A549 (cell line): ENCODE measurements around the gene NUP50.

Source experiments
- BHLHE40 ChIP-seq: IDR thresholded peaks from 2 replicates; pipeline ENCODE4 v1.6.1; 2012; ENCODE audit warnings: low read depth, low read length, inconsistent platforms
- CHD4 ChIP-seq: fragments of 200-600 bp; sonication (generic); IDR thresholded peaks from 2 replicates; pipeline ENCODE4 v1.6.1; 2016; ENCODE audit warnings: antibody characterized with exemption, mild to moderate bottlenecking, borderline replicate concordance
- EP300 ChIP-seq, 2 experiments: fragments of >200 bp; sonication (Bioruptor Twin); formaldehyde crosslinking; IDR thresholded peaks; 2 replicates in 1 of 2; 3 replicates in 1 of 2; pipeline ENCODE4 v1.6.1; 2016 to 2017
- HDAC2 ChIP-seq: fragments of 200-600 bp; sonication (generic); IDR thresholded peaks from 2 replicates; pipeline ENCODE4 v1.6.1; 2016
- HEYL ChIP-seq: fragments of 250-450 bp; sonication (Bioruptor Pico); IDR thresholded peaks from 2 replicates; pipeline ENCODE4 v1.8.0; 2021; ENCODE audit warnings: mild to moderate bottlenecking, moderate library complexity
- MAX ChIP-seq: IDR thresholded peaks from 2 replicates; pipeline ENCODE4 v1.6.1; 2012
- MYC ChIP-seq: IDR thresholded peaks from 2 replicates; pipeline ENCODE4 v1.6.1; 2012; ENCODE audit warnings: mild to moderate bottlenecking, inconsistent platforms, low read length, improper control_type of control experiment, borderline replicate concordance
- POLR2A ChIP-seq: IDR thresholded peaks from 2 replicates; pipeline ENCODE4 v1.6.1; 2012; ENCODE audit warnings: mild to moderate bottlenecking, low read length
- POLR2AphosphoS2 ChIP-seq: conservative IDR thresholded peaks from 2 replicates; pipeline ENCODE4 v1.6.1; 2012; ENCODE audit warnings: low read length, improper control_type of control experiment, inconsistent platforms
- TF ChIP-seq, protein P1 (sequence below): fragments of >200 bp; sonication (Bioruptor Twin); formaldehyde crosslinking; IDR thresholded peaks from 3 replicates; pipeline ENCODE4 v1.5.1; 2016
- TF ChIP-seq, protein P2 (sequence below): fragments of 200-600 bp; sonication (generic); IDR thresholded peaks from 2 replicates; pipeline ENCODE4 v1.6.1; 2016; ENCODE audit warnings: antibody characterized with exemption, mild to moderate bottlenecking, moderate library complexity
- TF ChIP-seq, protein P3 (sequence below): IDR thresholded peaks from 2 replicates; pipeline ENCODE4 v1.6.1; 2012

DNA sequence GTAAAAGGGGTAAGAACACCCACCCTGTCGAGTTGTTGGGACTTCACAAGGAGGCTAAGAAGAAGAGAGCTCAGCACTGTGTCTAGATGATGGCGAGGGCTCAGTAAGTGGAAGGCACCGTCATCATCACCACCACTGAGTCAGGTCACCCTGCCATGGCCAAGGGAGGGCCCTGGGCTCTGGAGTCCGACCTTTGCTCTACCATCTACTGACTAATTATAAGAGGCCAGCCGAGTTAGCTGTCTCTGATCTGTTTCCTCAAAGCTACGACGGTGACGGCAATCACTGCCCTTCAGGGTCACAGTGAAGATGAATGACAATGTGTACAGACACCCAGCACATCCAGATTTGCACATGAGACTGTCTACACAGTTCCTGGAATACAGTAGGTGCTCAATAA, 47.7 kb downstream of the NUP50 start:
- TF ChIP-seq, protein P1, sequence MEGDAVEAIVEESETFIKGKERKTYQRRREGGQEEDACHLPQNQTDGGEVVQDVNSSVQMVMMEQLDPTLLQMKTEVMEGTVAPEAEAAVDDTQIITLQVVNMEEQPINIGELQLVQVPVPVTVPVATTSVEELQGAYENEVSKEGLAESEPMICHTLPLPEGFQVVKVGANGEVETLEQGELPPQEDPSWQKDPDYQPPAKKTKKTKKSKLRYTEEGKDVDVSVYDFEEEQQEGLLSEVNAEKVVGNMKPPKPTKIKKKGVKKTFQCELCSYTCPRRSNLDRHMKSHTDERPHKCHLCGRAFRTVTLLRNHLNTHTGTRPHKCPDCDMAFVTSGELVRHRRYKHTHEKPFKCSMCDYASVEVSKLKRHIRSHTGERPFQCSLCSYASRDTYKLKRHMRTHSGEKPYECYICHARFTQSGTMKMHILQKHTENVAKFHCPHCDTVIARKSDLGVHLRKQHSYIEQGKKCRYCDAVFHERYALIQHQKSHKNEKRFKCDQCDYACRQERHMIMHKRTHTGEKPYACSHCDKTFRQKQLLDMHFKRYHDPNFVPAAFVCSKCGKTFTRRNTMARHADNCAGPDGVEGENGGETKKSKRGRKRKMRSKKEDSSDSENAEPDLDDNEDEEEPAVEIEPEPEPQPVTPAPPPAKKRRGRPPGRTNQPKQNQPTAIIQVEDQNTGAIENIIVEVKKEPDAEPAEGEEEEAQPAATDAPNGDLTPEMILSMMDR: no peak
- TF ChIP-seq, protein P2, sequence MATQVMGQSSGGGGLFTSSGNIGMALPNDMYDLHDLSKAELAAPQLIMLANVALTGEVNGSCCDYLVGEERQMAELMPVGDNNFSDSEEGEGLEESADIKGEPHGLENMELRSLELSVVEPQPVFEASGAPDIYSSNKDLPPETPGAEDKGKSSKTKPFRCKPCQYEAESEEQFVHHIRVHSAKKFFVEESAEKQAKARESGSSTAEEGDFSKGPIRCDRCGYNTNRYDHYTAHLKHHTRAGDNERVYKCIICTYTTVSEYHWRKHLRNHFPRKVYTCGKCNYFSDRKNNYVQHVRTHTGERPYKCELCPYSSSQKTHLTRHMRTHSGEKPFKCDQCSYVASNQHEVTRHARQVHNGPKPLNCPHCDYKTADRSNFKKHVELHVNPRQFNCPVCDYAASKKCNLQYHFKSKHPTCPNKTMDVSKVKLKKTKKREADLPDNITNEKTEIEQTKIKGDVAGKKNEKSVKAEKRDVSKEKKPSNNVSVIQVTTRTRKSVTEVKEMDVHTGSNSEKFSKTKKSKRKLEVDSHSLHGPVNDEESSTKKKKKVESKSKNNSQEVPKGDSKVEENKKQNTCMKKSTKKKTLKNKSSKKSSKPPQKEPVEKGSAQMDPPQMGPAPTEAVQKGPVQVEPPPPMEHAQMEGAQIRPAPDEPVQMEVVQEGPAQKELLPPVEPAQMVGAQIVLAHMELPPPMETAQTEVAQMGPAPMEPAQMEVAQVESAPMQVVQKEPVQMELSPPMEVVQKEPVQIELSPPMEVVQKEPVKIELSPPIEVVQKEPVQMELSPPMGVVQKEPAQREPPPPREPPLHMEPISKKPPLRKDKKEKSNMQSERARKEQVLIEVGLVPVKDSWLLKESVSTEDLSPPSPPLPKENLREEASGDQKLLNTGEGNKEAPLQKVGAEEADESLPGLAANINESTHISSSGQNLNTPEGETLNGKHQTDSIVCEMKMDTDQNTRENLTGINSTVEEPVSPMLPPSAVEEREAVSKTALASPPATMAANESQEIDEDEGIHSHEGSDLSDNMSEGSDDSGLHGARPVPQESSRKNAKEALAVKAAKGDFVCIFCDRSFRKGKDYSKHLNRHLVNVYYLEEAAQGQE: no peak
- TF ChIP-seq HEYL (CRISPR knock-in tag): no peak
- TF ChIP-seq MAX: no peak
- TF ChIP-seq CHD4: no peak
- no peak for TF ChIP-seq POLR2A
- TF ChIP-seq, protein P3, sequence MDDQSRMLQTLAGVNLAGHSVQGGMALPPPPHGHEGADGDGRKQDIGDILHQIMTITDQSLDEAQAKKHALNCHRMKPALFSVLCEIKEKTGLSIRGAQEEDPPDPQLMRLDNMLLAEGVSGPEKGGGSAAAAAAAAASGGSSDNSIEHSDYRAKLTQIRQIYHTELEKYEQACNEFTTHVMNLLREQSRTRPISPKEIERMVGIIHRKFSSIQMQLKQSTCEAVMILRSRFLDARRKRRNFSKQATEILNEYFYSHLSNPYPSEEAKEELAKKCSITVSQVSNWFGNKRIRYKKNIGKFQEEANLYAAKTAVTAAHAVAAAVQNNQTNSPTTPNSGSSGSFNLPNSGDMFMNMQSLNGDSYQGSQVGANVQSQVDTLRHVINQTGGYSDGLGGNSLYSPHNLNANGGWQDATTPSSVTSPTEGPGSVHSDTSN: no peak
- no peak for TF ChIP-seq EP300 (IDR thresholded peaks at IDR 0.05)
- TF ChIP-seq HDAC2: no peak
- no peak for TF ChIP-seq BHLHE40
- TF ChIP-seq POLR2AphosphoS2: no peak
- TF ChIP-seq MYC: no peak
